Naive B cell (primary cell): ENCODE data around the gene TRAPPC4. TPM values are rescaled to one million over a fixed set of nuclear protein-coding genes. Genes with fewer than 3 reads are reported as not detected.
A peak's percentile ranks its signal among the peaks of the same experiment; 100 is the strongest.

Experiments used
- ATAC-seq, 2 donors: fragments of 150-1000 bp; cut with Tn5 transposase; 2 replicates each; pipeline ENCODE4 v1.10.0; 2021; ENCODE audit warnings: low read depth in 2 of 2, mild to moderate bottlenecking in 2 of 2, moderate library complexity in 2 of 2
- DNase-seq: peaks from one replicate; pipeline ENCODE4 v3.0.0; 2022
- H3K27ac Mint-ChIP-seq, 6 donors: one replicate each; pipeline ENCODE4 v1.8.0; 2020 to 2022; ENCODE audit warnings: mild to moderate bottlenecking in 6 of 6, mixed read lengths in 6 of 6, moderate library complexity in 5 of 6, inconsistent platforms in 2 of 6
- H3K27me3 Mint-ChIP-seq, 3 donors: one replicate each; pipeline ENCODE4 v1.8.0; 2021 to 2022; ENCODE audit warnings: mixed read lengths in 3 of 3, mild to moderate bottlenecking in 1 of 3
- H3K36me3 Mint-ChIP-seq, 2 donors: one replicate each; pipeline ENCODE4 v1.8.0; 2020 to 2022; ENCODE audit warnings: mixed read lengths in 2 of 2, inconsistent platforms in 1 of 2, mild to moderate bottlenecking in 1 of 2
- H3K4me1 Mint-ChIP-seq, 3 donors: one replicate each; pipeline ENCODE4 v1.8.0; 2020 to 2022; ENCODE audit warnings: mixed read lengths in 3 of 3, inconsistent platforms in 1 of 3, mild to moderate bottlenecking in 1 of 3, moderate library complexity in 1 of 3
- H3K4me3 Mint-ChIP-seq, 8 donors: one replicate each; pipeline ENCODE4 v1.8.0; 2020 to 2022; ENCODE audit warnings: mild to moderate bottlenecking in 8 of 8, mixed read lengths in 8 of 8, moderate library complexity in 8 of 8, inconsistent platforms in 2 of 8
- H3K9me3 Mint-ChIP-seq, 7 donors: one replicate each; pipeline ENCODE4 v1.8.0; 2020 to 2022; ENCODE audit warnings: mixed read lengths in 7 of 7, mild to moderate bottlenecking in 5 of 7, inconsistent platforms in 2 of 7, moderate library complexity in 1 of 7
- polyA plus RNA-seq, 6 donors: library from polyadenylated mRNA; unstranded; fragments of 300-500 nt; fragmentation: Illumina TruSeq; gene quantifications; one replicate each; pipeline ENCODE4 v1.2.3, GENCODE V29; 2021; ENCODE audit warnings: low read depth in 6 of 6

The TRAPPC4 gene
- polyA plus RNA-seq, 6 donors from 2014 or later: 45.6 to 103 (median 73.6) TPM

DNA sequence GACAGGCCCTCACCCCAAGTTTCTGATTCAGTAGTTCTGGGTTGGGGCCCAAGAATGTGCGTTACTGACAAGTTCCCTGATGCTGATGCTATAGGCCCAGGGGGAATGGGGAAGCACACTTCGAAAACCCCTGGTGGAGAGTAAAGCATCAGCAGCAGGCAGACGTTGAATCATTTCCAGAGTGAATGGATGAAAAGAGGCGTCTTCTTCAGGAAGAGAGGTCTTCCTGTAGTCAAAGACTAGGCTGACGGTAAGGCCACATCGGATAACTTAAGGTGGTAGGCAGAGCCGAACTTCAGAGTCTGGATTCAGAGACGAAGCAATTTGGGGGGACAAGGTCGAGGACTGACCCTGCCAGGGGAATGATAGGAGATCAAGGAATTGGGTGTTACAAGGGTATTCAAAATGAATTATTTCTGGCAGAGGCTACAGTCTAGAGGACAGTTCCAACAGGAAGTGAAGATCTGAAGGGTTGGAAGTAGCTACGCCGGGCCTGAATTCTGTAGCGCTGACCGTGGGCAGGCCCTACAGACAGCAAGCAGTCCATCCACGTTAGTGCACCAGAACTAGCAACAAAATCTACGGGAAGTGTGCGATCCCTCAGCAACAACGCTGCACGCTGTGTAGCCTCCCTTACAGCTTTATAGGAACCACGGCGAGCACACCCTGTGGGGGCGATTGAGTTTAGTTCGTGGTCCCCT, 21.5 kb upstream of the TRAPPC4 start:
- H3K27me3 Mint-ChIP-seq: no peaks in the 10 kb centered on the region
- peak; percentile 32 to 35 for ATAC-seq
- H3K27ac Mint-ChIP-seq: peak overlapping the region; percentile 83 to 99 (median 96)
- H3K4me1 Mint-ChIP-seq: peaks cover 24 to 34% (median 27%) of the 10 kb centered on the region in 3 donors
- H3K36me3 Mint-ChIP-seq: no peaks in the 10 kb centered on the region
- no peaks in the 10 kb centered on the region for H3K9me3 Mint-ChIP-seq
- peak; percentile 25 for DNase-seq
- peak overlapping the region; percentile 93 to 98 (median 95) for H3K4me3 Mint-ChIP-seq

DNA sequence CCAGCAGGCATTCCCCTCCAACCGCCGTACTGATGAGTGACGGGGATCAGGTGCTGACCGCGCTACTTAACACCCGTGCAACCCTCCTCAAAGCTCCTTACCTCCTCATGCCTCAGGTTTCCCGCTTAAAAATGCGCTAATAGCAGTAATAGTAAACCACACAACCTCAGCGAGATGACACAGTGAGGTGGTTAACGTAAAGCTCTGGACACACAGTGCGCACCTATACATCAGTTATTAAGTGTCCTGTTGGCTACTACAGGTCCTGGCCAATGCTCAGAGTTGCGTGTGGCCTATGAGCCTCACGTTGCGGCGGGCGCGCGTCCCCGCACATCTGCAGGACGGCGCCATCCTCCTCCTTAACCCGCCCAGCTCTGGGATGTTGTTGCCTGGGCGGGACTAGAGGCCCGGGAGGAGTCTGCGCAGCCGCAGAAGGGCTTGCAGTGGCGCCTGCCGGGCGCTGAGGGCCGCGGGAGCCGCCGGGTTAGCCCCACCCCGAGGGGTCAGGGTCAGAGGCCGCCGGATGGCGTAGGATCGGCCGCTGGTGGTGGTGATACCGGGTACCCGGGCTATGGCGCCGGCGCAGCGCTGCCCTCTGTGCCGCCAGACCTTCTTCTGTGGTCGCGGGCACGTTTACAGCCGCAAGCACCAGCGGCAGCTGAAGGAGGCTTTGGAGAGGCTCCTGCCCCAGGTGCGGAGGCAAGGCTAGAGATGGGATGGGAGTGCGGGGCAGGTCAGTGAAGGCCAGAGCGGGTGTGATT, 20.8 kb upstream of the TRAPPC4 start, which contains the start of gene CENATAC:
Gene CENATAC, plus strand, starts transcription at position 512 of the 761 bp plus-strand sequence. Its CDS starts 60 bp downstream, at position 572.
- Mint-ChIP-seq H3K4me3 (peak within 1 kb of the TSS; percentile 93 to 98 (median 95)), H3K9me3 (no peaks in the 10 kb centered on the region), H3K4me1 (peaks cover 24 to 34% (median 27%) of the 10 kb centered on the region in 3 donors), H3K27me3 (no peaks in the 10 kb centered on the region), H3K27ac (peak within 1 kb of the TSS; percentile 83 to 99 (median 96)), H3K36me3 (peaks cover 0 to under 1% of the 10 kb centered on the region in 2 donors)
- peak; percentile 92 to 93 for ATAC-seq
- peak; percentile 91 for DNase-seq

- peak overlapping the region in 5 of 6 donors; percentile 90 to 96 (median 93) for H3K27ac Mint-ChIP-seq
- H3K9me3 Mint-ChIP-seq: no peaks in the 10 kb centered on the region
- peaks cover 27 to 34% (median 28%) of the 10 kb centered on the region in 3 donors for H3K4me1 Mint-ChIP-seq
- DNase-seq: no peak
- no peaks in the 10 kb centered on the region for H3K27me3 Mint-ChIP-seq
- peak overlapping the region; percentile 93 to 98 (median 95) for H3K4me3 Mint-ChIP-seq
- peaks cover 0 to 4% of the 10 kb centered on the region in 2 donors for H3K36me3 Mint-ChIP-seq
- ATAC-seq: peak; percentile 17 to 20
Observed at GRCh38 chr11:118998388-118998717, 20.2 kb upstream of the TRAPPC4 start.

GRCh38 chr11:118998822-118999221, 19.7 kb upstream of the TRAPPC4 start:
- Mint-ChIP-seq H3K9me3 (no peaks in the 10 kb centered on the region), H3K4me3 (peak overlapping the region; percentile 93 to 98 (median 95)), H3K4me1 (peaks cover 27 to 34% (median 28%) of the 10 kb centered on the region in 3 donors), H3K27me3 (no peaks in the 10 kb centered on the region), H3K36me3 (peaks cover 0 to 4% of the 10 kb centered on the region in 2 donors), H3K27ac (peak overlapping the region; percentile 65 to 96 (median 92))
- ATAC-seq (no peak), DNase-seq (no peak)

GRCh38 chr11:119000906-119001305, 17.7 kb upstream of the TRAPPC4 start:
- Mint-ChIP-seq H3K4me1 (peaks cover 27 to 34% (median 28%) of the 10 kb centered on the region in 3 donors), H3K36me3 (peaks cover 0 to 4% of the 10 kb centered on the region in 2 donors), H3K27me3 (no peaks in the 10 kb centered on the region), H3K9me3 (no peaks in the 10 kb centered on the region), H3K27ac (peak overlapping the region in 1 of 6 donors; percentile 33), H3K4me3 (peak overlapping the region in 1 of 8 donors; percentile 58)
- ATAC-seq: no peak
- no peak for DNase-seq

DNA sequence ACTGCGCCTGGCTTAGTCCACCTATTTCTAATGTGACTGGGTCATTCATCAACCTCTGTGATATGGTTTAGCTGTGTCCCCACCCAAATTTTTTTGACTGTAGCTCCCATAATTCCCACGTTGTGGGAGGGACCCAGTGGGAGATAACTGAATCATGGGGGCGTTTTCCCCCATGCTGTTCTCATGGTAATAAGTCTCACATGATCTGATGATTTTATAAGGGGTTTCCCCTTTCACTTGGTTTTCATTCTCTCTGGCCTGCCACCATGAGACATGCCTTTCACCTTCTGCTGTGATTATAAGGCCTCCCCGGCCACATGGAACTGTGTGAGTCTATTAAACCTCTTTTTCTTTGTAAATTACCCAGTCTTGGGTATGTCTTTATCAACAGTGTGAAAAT, 11.9 kb upstream of the TRAPPC4 start:
- no peak for ATAC-seq
- peaks cover 9 to 12% of the 10 kb centered on the region in 2 donors for H3K36me3 Mint-ChIP-seq
- no peaks in the 10 kb centered on the region for H3K27me3 Mint-ChIP-seq
- peaks cover 0 to 4% (median 0%) of the 10 kb centered on the region in 3 donors for H3K4me1 Mint-ChIP-seq
- no peak for DNase-seq
- H3K4me3 Mint-ChIP-seq: no peak overlapping the region
- no peaks in the 10 kb centered on the region for H3K9me3 Mint-ChIP-seq
- H3K27ac Mint-ChIP-seq: peak overlapping the region in 1 of 6 donors; percentile 14

- H3K27me3 Mint-ChIP-seq: no peaks in the 10 kb centered on the region
- H3K4me3 Mint-ChIP-seq: no peak overlapping the region
- H3K4me1 Mint-ChIP-seq: peaks cover 13 to 20% (median 16%) of the 10 kb centered on the region in 3 donors
- H3K27ac Mint-ChIP-seq: peak overlapping the region in 1 of 6 donors; percentile 38
- ATAC-seq (no peak), DNase-seq (no peak)
- peaks cover 22 to 28% of the 10 kb centered on the region in 2 donors for H3K36me3 Mint-ChIP-seq
- no peaks in the 10 kb centered on the region for H3K9me3 Mint-ChIP-seq
Observed at GRCh38 chr11:119011476-119012053, 7.0 kb upstream of the TRAPPC4 start.

GRCh38 chr11:119012629-119013170, 5.9 kb upstream of the TRAPPC4 start:
- Mint-ChIP-seq H3K36me3 (peaks cover 18 to 25% of the 10 kb centered on the region in 2 donors), H3K27me3 (no peaks in the 10 kb centered on the region), H3K4me3 (peak overlapping the region in 1 of 8 donors; percentile 53), H3K9me3 (no peaks in the 10 kb centered on the region), H3K4me1 (peaks cover 16 to 26% (median 25%) of the 10 kb centered on the region in 3 donors), H3K27ac (peak overlapping the region in 3 of 6 donors; percentile 3 to 73 (median 28))
- DNase-seq: no peak
- ATAC-seq: no peak

GRCh38 chr11:119014209-119014924, 4.2 kb upstream of the TRAPPC4 start:
- no peak for DNase-seq
- Mint-ChIP-seq H3K36me3 (peaks cover 18 to 19% of the 10 kb centered on the region in 2 donors), H3K27me3 (no peaks in the 10 kb centered on the region), H3K9me3 (no peaks in the 10 kb centered on the region), H3K4me3 (peak overlapping the region in 2 of 8 donors; percentile 22 to 68), H3K4me1 (peaks cover 18 to 42% (median 32%) of the 10 kb centered on the region in 3 donors), H3K27ac (peak overlapping the region in 4 of 6 donors; percentile 0 to 67 (median 33))
- ATAC-seq: no peak

- ATAC-seq: no peak
- H3K27me3 Mint-ChIP-seq: no peaks in the 10 kb centered on the region
- H3K27ac Mint-ChIP-seq: peak overlapping the region; percentile 53 to 84 (median 72)
- no peaks in the 10 kb centered on the region for H3K9me3 Mint-ChIP-seq
- DNase-seq: no peak
- H3K4me3 Mint-ChIP-seq: peak overlapping the region in 5 of 8 donors; percentile 15 to 93 (median 24)
- H3K4me1 Mint-ChIP-seq: peaks cover 23 to 50% (median 36%) of the 10 kb centered on the region in 3 donors
- H3K36me3 Mint-ChIP-seq: peaks cover 18 to 19% of the 10 kb centered on the region in 2 donors
Observed at GRCh38 chr11:119015054-119015611, 3.4 kb upstream of the TRAPPC4 start.

DNA sequence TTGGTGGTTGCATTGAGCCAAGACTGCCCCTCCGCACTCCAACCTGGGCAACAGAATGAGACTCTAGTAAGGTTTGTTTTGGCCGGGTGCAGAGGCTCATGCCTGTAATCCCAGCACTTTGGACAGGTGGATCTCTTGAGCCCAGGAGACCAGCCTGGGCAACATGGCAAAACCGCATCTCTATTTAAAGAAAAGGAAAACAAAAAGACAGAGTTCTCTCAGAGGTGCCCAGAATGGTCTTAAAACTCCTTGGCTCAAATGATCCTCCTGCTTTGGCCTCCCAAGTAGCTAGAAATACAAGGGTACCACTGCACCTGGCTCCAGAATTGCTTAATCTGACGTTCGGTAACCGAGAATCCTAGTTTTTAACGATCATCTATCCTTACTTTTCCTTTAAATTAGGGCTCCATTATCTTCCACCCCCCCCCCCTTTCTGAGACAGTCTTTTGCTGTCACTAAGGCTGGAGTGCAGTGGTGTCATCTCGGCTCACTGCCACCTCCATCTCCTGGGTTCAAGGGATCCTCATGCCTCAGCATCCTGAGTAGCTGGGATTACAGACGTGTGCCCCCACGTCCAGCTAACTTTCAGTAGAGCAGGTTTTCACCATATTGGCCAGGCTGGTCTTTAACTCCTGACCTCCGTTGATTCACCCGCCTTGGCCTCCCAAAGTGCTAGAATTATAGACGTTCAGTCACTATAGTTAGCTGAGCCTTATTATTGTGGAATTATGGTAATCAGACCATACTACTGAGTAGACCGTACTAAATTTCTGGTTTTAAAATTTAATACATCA, 2.2 kb upstream of the TRAPPC4 start:
- no peak for DNase-seq
- Mint-ChIP-seq H3K36me3 (peaks cover 13 to 19% of the 10 kb centered on the region in 2 donors), H3K9me3 (no peaks in the 10 kb centered on the region), H3K27ac (peak overlapping the region in 4 of 6 donors; percentile 53 to 100 (median 84)), H3K4me1 (peaks cover 24 to 54% (median 38%) of the 10 kb centered on the region in 3 donors), H3K4me3 (peak overlapping the region in 6 of 8 donors; percentile 22 to 99 (median 83)), H3K27me3 (no peaks in the 10 kb centered on the region)
- ATAC-seq: no peak
